ENCODE results near the gene CORO2A. TPM values are rescaled to one million over a fixed set of nuclear protein-coding genes. Genes with fewer than 3 reads are reported as not detected.
A peak's percentile ranks its signal among the peaks of the same experiment; 100 is the strongest.

Gene CORO2A
- total and polyA plus RNA-seq, 2 of the 13 experiments (the other 11 are each of a cell fraction or from before 2014, with no cell fraction given): 14.4 to 15.3 TPM

DNA sequence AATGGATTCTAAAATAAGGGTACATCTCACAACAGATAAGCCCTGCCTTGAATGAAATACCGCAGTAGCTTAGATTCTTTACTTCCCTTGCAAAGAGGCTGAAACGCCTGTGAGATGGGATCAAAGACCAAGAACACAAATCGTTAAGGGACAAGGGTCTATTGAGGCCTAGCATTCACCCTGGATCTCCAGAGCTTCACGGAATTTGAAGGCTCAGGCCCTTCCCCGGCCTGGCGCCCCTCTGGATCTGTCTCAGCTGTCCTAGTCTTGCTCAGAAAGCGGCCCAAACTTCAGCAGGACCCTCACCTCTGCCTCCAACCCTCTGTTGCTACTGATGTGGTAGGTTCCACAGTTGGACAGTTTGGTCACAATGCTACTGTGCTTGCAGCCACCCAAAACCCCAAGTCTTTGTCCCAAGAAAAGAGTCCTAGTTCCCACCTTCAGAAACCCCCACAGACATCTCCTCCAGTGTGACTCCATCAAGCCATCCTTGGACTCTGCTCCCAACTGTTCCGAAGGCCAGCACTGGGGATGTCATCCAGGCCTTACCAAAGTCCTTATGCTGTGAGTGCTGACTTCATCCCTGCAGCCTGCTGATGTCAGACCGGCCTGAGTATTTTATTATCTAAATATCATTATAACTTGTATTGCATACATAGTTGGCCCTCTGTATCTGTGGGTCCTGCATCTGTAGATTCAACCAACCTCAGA lies 9.4 kb downstream of the CORO2A start (continued):
- no peak for TF ChIP-seq ZNF660 (CRISPR knock-in tag; IDR thresholded peaks at IDR 0.05; ENCODE audit: borderline replicate concordance, low read depth)
- no peak for TF ChIP-seq ZNF780A (CRISPR knock-in tag; IDR thresholded peaks at IDR 0.05)
- no peak for TF ChIP-seq RFX3 (CRISPR knock-in tag; IDR thresholded peaks at IDR 0.05)
- TF ChIP-seq ZNF83 (CRISPR knock-in tag; IDR thresholded peaks at IDR 0.05; ENCODE audit: borderline replicate concordance): no peak
- TF ChIP-seq, protein P1, sequence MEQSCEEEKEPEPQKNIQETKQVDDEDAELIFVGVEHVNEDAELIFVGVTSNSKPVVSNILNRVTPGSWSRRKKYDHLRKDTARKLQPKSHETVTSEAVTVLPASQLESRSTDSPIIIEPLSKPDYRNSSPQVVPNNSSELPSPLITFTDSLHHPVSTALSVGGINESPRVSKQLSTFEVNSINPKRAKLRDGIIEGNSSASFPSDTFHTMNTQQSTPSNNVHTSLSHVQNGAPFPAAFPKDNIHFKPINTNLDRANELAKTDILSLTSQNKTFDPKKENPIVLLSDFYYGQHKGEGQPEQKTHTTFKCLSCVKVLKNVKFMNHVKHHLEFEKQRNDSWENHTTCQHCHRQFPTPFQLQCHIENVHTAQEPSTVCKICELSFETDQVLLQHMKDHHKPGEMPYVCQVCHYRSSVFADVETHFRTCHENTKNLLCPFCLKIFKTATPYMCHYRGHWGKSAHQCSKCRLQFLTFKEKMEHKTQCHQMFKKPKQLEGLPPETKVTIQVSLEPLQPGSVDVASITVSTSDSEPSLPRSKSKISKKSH (CRISPR knock-in tag; IDR thresholded peaks at IDR 0.05; ENCODE audit: borderline replicate concordance): no peak

DNA sequence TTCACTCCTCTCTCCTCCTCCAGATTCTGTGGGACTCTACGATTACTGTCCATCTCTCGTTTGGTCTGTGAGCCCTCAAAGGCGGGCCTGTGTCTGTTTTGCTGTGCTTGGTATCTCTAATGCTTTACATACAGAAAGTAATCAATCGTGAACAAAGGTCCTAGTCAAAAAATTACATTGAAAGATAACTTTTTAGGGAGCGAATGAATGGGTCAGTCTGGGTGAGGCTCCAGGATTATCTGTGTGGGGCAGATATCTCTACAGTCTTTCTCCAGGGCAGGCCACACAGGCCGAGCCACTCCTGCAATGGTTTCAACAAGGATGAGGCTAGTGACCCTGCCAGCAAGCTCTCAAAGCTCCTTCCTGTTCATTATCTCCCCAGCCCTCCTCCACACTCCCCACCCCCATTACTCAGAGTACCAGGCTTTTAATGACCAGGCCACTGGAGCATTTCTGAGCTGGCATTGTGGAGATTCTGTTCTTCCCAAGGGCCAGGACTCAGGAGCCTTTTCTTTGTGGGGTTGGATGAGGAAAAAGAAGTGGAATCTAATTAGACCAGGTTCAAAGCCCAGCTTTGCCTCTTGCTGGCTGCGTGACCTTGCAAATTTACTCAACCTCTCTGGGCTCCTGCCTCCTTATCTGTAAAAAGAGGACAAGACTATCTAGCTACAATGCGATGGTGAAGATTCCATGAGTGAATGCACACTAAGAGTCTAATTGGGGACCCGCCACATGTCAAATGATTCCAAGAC lies 10.2 kb downstream of the CORO2A start:
- no peaks in the 10 kb centered on the region for H4K20me1 ChIP-seq (ENCODE audit: insufficient read depth, low read length)
- ATAC-seq: peak; percentile 75
- intact Hi-C loops (cut with micrococcal nuclease; ENCODE audit: unreplicated experiment): no loop called here
- no peaks in the 10 kb centered on the region for H3K9me3 ChIP-seq (ENCODE audit: low read length)
- BruUV-seq (replicated peaks): no TSS peak
- no peak overlapping the region for H2AFZ ChIP-seq (ENCODE audit: low read length)
- peak overlapping the region; percentile 89 for H3K27ac ChIP-seq (ENCODE audit: extremely low read length, insufficient read depth, low read length)
- H3K4me1 ChIP-seq (ENCODE audit: insufficient read depth, low read length): peaks cover 65% of the 10 kb centered on the region
- peaks cover 61% of the 10 kb centered on the region for H3K79me2 ChIP-seq (ENCODE audit: insufficient read depth, low read length)
- in situ Hi-C loops (cut with HindIII; ENCODE audit: extremely low pct_ligation_motif_present, low pct_unique_long_range_greater_than_20kb): no loop called here
- H3K9ac ChIP-seq (ENCODE audit: insufficient read depth, low read depth, low read length): peak overlapping the region; percentile 61
- no peak for FAIRE-seq
- H3K27me3 ChIP-seq (ENCODE audit: control insufficient read depth in 1 of 2, insufficient read depth in 2 of 2, low read length in 2 of 2): no peaks in the 10 kb centered on the region
- 36% methylated on average over 9 of the region's 9 CpGs for WGBS (ENCODE audit: low lambda C conversion rate)
- peak overlapping the region; percentile 73 for H3K4me2 ChIP-seq (ENCODE audit: low read depth, low read length)
- peaks cover 0 to 1% of the 10 kb centered on the region in 2 experiments; a peak in 1 of 5 replicates for H3K36me3 ChIP-seq (replicated peaks in 1 of 2; ENCODE audit: control insufficient read depth in 1 of 2, insufficient read depth in 2 of 2, low read length in 2 of 2)
- peak overlapping the region in 1 of 3 experiments; percentile 48; a peak in 1 of 6 replicates for H3K4me3 ChIP-seq (replicated peaks in 1 of 3; ENCODE audit: insufficient read depth in 1 of 3, low read depth in 2 of 3, low read length in 3 of 3)
- ChIA-PET CTCF (ENCODE audit: low intra/inter-chr PET ratio, low total read pairs) (no interaction called here), POLR2A (interaction anchor here (0.9 to 1.9 kb wide), 7 partner anchors 8 to 124 kb away, joined by 3 to 16 read pairs (median 3); partner anchors contain the start of genes CORO2A and TRIM14)
- no peak for DNase-seq (ENCODE audit: low spot score)
- TF ChIP-seq KDM1A (CRISPR knock-in tag; IDR thresholded peaks at IDR 0.05): 0 out of 2 replicates have a peak, but pooled peaks have one; percentile 26
- TF ChIP-seq, protein P2, sequence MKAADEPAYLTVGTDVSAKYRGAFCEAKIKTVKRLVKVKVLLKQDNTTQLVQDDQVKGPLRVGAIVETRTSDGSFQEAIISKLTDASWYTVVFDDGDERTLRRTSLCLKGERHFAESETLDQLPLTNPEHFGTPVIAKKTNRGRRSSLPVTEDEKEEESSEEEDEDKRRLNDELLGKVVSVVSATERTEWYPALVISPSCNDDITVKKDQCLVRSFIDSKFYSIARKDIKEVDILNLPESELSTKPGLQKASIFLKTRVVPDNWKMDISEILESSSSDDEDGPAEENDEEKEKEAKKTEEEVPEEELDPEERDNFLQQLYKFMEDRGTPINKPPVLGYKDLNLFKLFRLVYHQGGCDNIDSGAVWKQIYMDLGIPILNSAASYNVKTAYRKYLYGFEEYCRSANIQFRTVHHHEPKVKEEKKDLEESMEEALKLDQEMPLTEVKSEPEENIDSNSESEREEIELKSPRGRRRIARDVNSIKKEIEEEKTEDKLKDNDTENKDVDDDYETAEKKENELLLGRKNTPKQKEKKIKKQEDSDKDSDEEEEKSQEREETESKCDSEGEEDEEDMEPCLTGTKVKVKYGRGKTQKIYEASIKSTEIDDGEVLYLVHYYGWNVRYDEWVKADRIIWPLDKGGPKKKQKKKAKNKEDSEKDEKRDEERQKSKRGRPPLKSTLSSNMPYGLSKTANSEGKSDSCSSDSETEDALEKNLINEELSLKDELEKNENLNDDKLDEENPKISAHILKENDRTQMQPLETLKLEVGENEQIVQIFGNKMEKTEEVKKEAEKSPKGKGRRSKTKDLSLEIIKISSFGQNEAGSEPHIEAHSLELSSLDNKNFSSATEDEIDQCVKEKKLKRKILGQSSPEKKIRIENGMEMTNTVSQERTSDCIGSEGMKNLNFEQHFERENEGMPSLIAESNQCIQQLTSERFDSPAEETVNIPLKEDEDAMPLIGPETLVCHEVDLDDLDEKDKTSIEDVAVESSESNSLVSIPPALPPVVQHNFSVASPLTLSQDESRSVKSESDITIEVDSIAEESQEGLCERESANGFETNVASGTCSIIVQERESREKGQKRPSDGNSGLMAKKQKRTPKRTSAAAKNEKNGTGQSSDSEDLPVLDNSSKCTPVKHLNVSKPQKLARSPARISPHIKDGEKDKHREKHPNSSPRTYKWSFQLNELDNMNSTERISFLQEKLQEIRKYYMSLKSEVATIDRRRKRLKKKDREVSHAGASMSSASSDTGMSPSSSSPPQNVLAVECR (CRISPR knock-in tag; IDR thresholded peaks at IDR 0.05; ENCODE audit: borderline replicate concordance): 0 out of 2 replicates have a peak, but pooled peaks have one; percentile 3
- TF ChIP-seq ZMYM2 (CRISPR knock-in tag; IDR thresholded peaks at IDR 0.05): peak; percentile 16; the same call in 1 of the 2 replicates
- no peak for TF ChIP-seq ARID2 (CRISPR knock-in tag; IDR thresholded peaks at IDR 0.05; ENCODE audit: borderline replicate concordance)
- TF ChIP-seq ZNF430 (CRISPR knock-in tag; IDR thresholded peaks at IDR 0.05): peak; percentile 25; the same call in 1 of the 2 replicates
- TF ChIP-seq SALL1 (CRISPR knock-in tag; IDR thresholded peaks at IDR 0.05): 0 out of 2 replicates have a peak, but pooled peaks have one; percentile 20
- TF ChIP-seq ZNF768 (CRISPR knock-in tag; IDR thresholded peaks at IDR 0.05): peak; percentile 88; the same call in 1 of the 2 replicates
- peak; percentile 53; the same call in 1 of the 2 replicates for TF ChIP-seq ZMYM3 (CRISPR knock-in tag; IDR thresholded peaks at IDR 0.05)
- TF ChIP-seq, protein P3, sequence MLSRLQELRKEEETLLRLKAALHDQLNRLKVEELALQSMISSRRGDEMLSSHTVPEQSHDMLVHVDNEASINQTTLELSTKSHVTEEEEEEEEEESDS (CRISPR knock-in tag; IDR thresholded peaks at IDR 0.05; ENCODE audit: borderline replicate concordance): no peak
- 0 out of 2 replicates have a peak, but pooled peaks have one; percentile 5 for TF ChIP-seq REPIN1 (CRISPR knock-in tag; IDR thresholded peaks at IDR 0.05; ENCODE audit: borderline replicate concordance, low read depth)

All from HepG2 (cell line).